SU-DHL-6 (cell line): ENCODE results near the gene AMHR2.
"Not testable (repeated sequence)": the region's sequence is repeated elsewhere in the genome, so short reads cannot be mapped to it uniquely, and the experiment has no call there.

Experiments used
- H2AFZ ChIP-seq: fragments of 200-600 bp; sonication (generic); 2 replicates; pipeline ENCODE4 v1.6.1; 2014; ENCODE audit warnings: low read depth, mild to moderate bottlenecking, moderate library complexity, mixed read lengths, antibody characterized with exemption, low read length; ENCODE audit not compliant: severe bottlenecking
- H3F3A ChIP-seq: fragments of 200-600 bp; shearing (Covaris generic); 2 replicates; pipeline ENCODE4 v1.6.0; 2016; ENCODE audit warnings: antibody characterized with exemption, mild to moderate bottlenecking; ENCODE audit not compliant: insufficient read depth
- H3K27ac ChIP-seq: fragments of 200-600 bp; sonication (generic); 2 replicates; pipeline ENCODE4 v1.5.1; 2016; ENCODE audit warnings: low read depth, mild to moderate bottlenecking, low read length, moderate library complexity, mixed read lengths
- H3K27me3 ChIP-seq: fragments of 200-600 bp; sonication (generic), shearing (Covaris generic); 2 replicates; pipeline ENCODE4 v1.6.0; 2014; ENCODE audit warnings: mild to moderate bottlenecking, low read length
- H3K36me3 ChIP-seq: fragments of 200-600 bp; sonication (generic); 2 replicates; pipeline ENCODE4 v1.6.1; 2014; ENCODE audit warnings: mild to moderate bottlenecking, low read length, mixed read lengths
- H3K4me2 ChIP-seq: fragments of 300-600, 200-600 bp; shearing (Covaris generic), sonication (generic); 2 replicates; pipeline ENCODE4 v1.6.0; 2014; ENCODE audit warnings: low read length, low read depth, mild to moderate bottlenecking; ENCODE audit not compliant: poor library complexity, severe bottlenecking
- H3K4me3 ChIP-seq: fragments of 200-600 bp; sonication (generic); 2 replicates; pipeline ENCODE4 v1.5.1; 2014; ENCODE audit warnings: antibody characterized with exemption, low read length, mild to moderate bottlenecking, mixed read lengths; ENCODE audit not compliant: insufficient read depth, poor library complexity, severe bottlenecking
- H3K79me2 ChIP-seq: fragments of 200-600 bp; sonication (generic); 2 replicates; pipeline ENCODE4 v1.6.1; 2014; ENCODE audit warnings: mild to moderate bottlenecking, low read length, moderate library complexity; ENCODE audit not compliant: insufficient read depth
- H3K9ac ChIP-seq: fragments of 200-600 bp; sonication (generic); 2 replicates; pipeline ENCODE4 v1.7.0; 2014; ENCODE audit warnings: mild to moderate bottlenecking, low read length
- H3K9me2 ChIP-seq: fragments of 200-600 bp; sonication (generic); replicated peaks from 2 replicates; pipeline ENCODE4 v1.6.1; 2014; ENCODE audit warnings: low read length; ENCODE audit not compliant: insufficient read depth
- H3K9me3 ChIP-seq: fragments of 200-600 bp; sonication (generic); 2 replicates; pipeline ENCODE4 v1.6.1; 2014; ENCODE audit warnings: low read length, mixed read lengths; ENCODE audit not compliant: insufficient read depth
- H4K20me1 ChIP-seq: fragments of 200-600 bp; sonication (generic); 2 replicates; pipeline ENCODE4 v1.6.1; 2014; ENCODE audit warnings: low read depth, mild to moderate bottlenecking, antibody characterized with exemption, low read length, moderate library complexity, mixed read lengths
- CTCF ChIP-seq: fragments of 200-600 bp; sonication (generic); IDR thresholded peaks from one replicate; pipeline ENCODE4 v1.5.1; 2017; ENCODE audit warnings: antibody characterized with exemption, mild to moderate bottlenecking, low read length, moderate library complexity; ENCODE audit not compliant: insufficient read depth, poor library complexity, severe bottlenecking
- EZH2phosphoT487 ChIP-seq: fragments of 200-600 bp; sonication (generic), shearing (Covaris generic); conservative IDR thresholded peaks from 2 replicates; pipeline ENCODE4 v1.6.1; 2018; ENCODE audit warnings: mild to moderate bottlenecking, antibody characterized with exemption, low read length, moderate library complexity, mixed read lengths

Gene AMHR2

GRCh38 chr12:53418221-53418620, 5.4 kb upstream of the AMHR2 start:
- H3K27ac ChIP-seq, result no peak overlapping the region
- no peak overlapping the region for H3K4me2 ChIP-seq
- H3K36me3 ChIP-seq, result peaks cover 6% of the 10 kb centered on the region; the same call in 1 of the 2 replicates

GRCh38 chr12:53419756-53420155, 3.9 kb upstream of the AMHR2 start:
- Histone ChIP-seq H3K4me3 (no peak overlapping the region), H3K9ac (no peak overlapping the region), H3K9me2 (no peaks in the 10 kb centered on the region), H3K79me2 (no peaks in the 10 kb centered on the region), H3K27me3 (no peaks in the 10 kb centered on the region), H3F3A (0 out of 2 replicates have a peak, but pooled peaks cover 4% of the 10 kb centered on the region), H4K20me1 (no peaks in the 10 kb centered on the region), H3K4me2 (no peak overlapping the region), H2AFZ (no peak overlapping the region), H3K36me3 (no peaks in the 10 kb centered on the region), H3K27ac (no peak overlapping the region), H3K9me3 (no peaks in the 10 kb centered on the region)
- no peak for TF ChIP-seq CTCF
- no peak for TF ChIP-seq EZH2phosphoT487

More at GRCh38 chr12:53418221-53418620, 5.4 kb upstream of the AMHR2 start:
- Histone ChIP-seq H3K27me3 (no peaks in the 10 kb centered on the region), H3K9me2 (no peaks in the 10 kb centered on the region), H2AFZ (no peak overlapping the region), H3K79me2 (no peaks in the 10 kb centered on the region), H3K9me3 (no peaks in the 10 kb centered on the region), H3K4me3 (no peak overlapping the region), H3F3A (0 out of 2 replicates have a peak, but pooled peaks cover 4% of the 10 kb centered on the region), H3K9ac (no peak overlapping the region), H4K20me1 (no peaks in the 10 kb centered on the region)
- TF ChIP-seq CTCF, result no peak
- TF ChIP-seq EZH2phosphoT487, result no peak

- not testable (repeated sequence) for H3K36me3 ChIP-seq, H3K9me2 ChIP-seq, H4K20me1 ChIP-seq, H3K27me3 ChIP-seq, H3K79me2 ChIP-seq, H3K27ac ChIP-seq, H3F3A ChIP-seq, H3K9me3 ChIP-seq, H3K9ac ChIP-seq, H3K4me2 ChIP-seq, H3K4me3 ChIP-seq, H2AFZ ChIP-seq
Observed at GRCh38 chr12:53422247-53422646, 1.4 kb upstream of the AMHR2 start.

- H3K4me2 ChIP-seq, result no peak overlapping the region
- H3K9me2 ChIP-seq, result no peaks in the 10 kb centered on the region
- no peaks in the 10 kb centered on the region for H4K20me1 ChIP-seq
- no peaks in the 10 kb centered on the region for H3F3A ChIP-seq
- no peaks in the 10 kb centered on the region for H3K9me3 ChIP-seq
- no peaks in the 10 kb centered on the region for H3K36me3 ChIP-seq
- no peak for TF ChIP-seq EZH2phosphoT487
- no peaks in the 10 kb centered on the region for H3K79me2 ChIP-seq
- no peak overlapping the region for H3K27ac ChIP-seq
- no peaks in the 10 kb centered on the region for H3K27me3 ChIP-seq
- no peak overlapping the region for H3K4me3 ChIP-seq
- no peak overlapping the region for H3K9ac ChIP-seq
- H2AFZ ChIP-seq, result no peak overlapping the region
Observed at GRCh38 chr12:53424626-53425514, 1.2 kb downstream of the AMHR2 start.
